NB4 (cell line): ENCODE measurements around the gene POU2AF2.

Experiments
- MAX ChIP-seq: IDR thresholded peaks from 2 replicates; pipeline ENCODE4 v1.6.1; 2011; ENCODE audit warnings: low read depth, low read length
- MYC ChIP-seq: IDR thresholded peaks from 2 replicates; pipeline ENCODE4 v1.6.1; 2011; ENCODE audit warnings: low read depth, low read length
- POLR2A ChIP-seq: IDR thresholded peaks from 2 replicates; pipeline ENCODE4 v1.6.1; 2011; ENCODE audit warnings: mild to moderate bottlenecking; ENCODE audit not compliant: insufficient read length; ENCODE audit errors: extremely low read depth
- TF ChIP-seq, protein P1 (sequence below): IDR thresholded peaks from one replicate; pipeline ENCODE4 v1.5.1; 2012; ENCODE audit warnings: low read depth, low read length

GRCh38 chr11:111285189-111286091, 39.9 kb downstream of the POU2AF2 start:
- TF ChIP-seq, protein P1, sequence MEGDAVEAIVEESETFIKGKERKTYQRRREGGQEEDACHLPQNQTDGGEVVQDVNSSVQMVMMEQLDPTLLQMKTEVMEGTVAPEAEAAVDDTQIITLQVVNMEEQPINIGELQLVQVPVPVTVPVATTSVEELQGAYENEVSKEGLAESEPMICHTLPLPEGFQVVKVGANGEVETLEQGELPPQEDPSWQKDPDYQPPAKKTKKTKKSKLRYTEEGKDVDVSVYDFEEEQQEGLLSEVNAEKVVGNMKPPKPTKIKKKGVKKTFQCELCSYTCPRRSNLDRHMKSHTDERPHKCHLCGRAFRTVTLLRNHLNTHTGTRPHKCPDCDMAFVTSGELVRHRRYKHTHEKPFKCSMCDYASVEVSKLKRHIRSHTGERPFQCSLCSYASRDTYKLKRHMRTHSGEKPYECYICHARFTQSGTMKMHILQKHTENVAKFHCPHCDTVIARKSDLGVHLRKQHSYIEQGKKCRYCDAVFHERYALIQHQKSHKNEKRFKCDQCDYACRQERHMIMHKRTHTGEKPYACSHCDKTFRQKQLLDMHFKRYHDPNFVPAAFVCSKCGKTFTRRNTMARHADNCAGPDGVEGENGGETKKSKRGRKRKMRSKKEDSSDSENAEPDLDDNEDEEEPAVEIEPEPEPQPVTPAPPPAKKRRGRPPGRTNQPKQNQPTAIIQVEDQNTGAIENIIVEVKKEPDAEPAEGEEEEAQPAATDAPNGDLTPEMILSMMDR: no peak
- TF ChIP-seq MAX: no peak
- no peak for TF ChIP-seq POLR2A
- TF ChIP-seq MYC: no peak
